Caco-2 (cell line): ENCODE data around the gene MMP12. TPM values are rescaled to one million over a fixed set of nuclear protein-coding genes. Genes with fewer than 3 reads are reported as not detected.
"Not testable (repeated sequence)": the region's sequence is repeated elsewhere in the genome, so short reads cannot be mapped to it uniquely, and the experiment has no call there.

Experiments
- BruUV-seq: library from RNA; stranded (reverse); fragments of 400-500 nt; replicated peaks from 2 replicates; lab custom pipeline; 2021; lab: Mats Ljungman, UMichigan
- CTCF ChIA-PET: fragments of 300-600 bp; sonication (Branson Sonifier 250); formaldehyde crosslinking; loops from one replicate; lab custom pipeline; 2022; ENCODE audit warnings: antibody characterized with exemption; lab: Charles Lee
- POLR2A ChIA-PET: fragments of 300-600 bp; sonication (Branson Sonifier 250); formaldehyde crosslinking; loops from one replicate; lab custom pipeline; 2022; ENCODE audit warnings: antibody characterized with exemption; lab: Charles Lee
- DNase-seq, 2 experiments: peaks; one replicate each; pipeline versions ENCODE4 v3.0.0 to v3.0.0-alpha.2; 2020 to 2022
- H3K27me3 ChIP-seq: replicated peaks from 2 replicates; pipeline ENCODE4 v1.6.0; 2011; ENCODE audit warnings: low read length; ENCODE audit not compliant: control insufficient read depth, insufficient read depth
- H3K36me3 ChIP-seq: 2 replicates; pipeline ENCODE4 v1.5.1; 2011; ENCODE audit warnings: low read length; ENCODE audit not compliant: control insufficient read depth, insufficient read depth
- H3K4me1 ChIP-seq: fragments of 250-450 bp; sonication (Bioruptor Pico); 2 replicates; pipeline ENCODE4 v1.5.1; 2020; ENCODE audit warnings: mild to moderate bottlenecking
- H3K4me3 ChIP-seq: 2 replicates; pipeline ENCODE4 v1.5.1; 2011; ENCODE audit warnings: low read depth, mild to moderate bottlenecking, control low read depth, low read length
- H3K9me3 ChIP-seq: fragments of 250-450 bp; sonication (Bioruptor Pico); 2 replicates; pipeline ENCODE4 v1.5.1; 2020; ENCODE audit warnings: mild to moderate bottlenecking, moderate library complexity
- H3K27ac Mint-ChIP-seq: one replicate; pipeline ENCODE4 v1.8.0; 2022; ENCODE audit warnings: mixed read lengths; ENCODE audit not compliant: unreplicated experiment
- H3K27me3 Mint-ChIP-seq: one replicate; pipeline ENCODE4 v1.8.0; 2022; ENCODE audit warnings: mixed read lengths; ENCODE audit not compliant: insufficient read depth, unreplicated experiment
- H3K36me3 Mint-ChIP-seq: one replicate; pipeline ENCODE4 v1.8.0; 2022; ENCODE audit warnings: mild to moderate bottlenecking, mixed read lengths; ENCODE audit not compliant: insufficient read depth, unreplicated experiment
- H3K4me1 Mint-ChIP-seq: one replicate; pipeline ENCODE4 v1.8.0; 2022; ENCODE audit warnings: low read depth, mixed read lengths; ENCODE audit not compliant: unreplicated experiment
- H3K4me3 Mint-ChIP-seq: one replicate; pipeline ENCODE4 v1.8.0; 2022; ENCODE audit warnings: mild to moderate bottlenecking, moderate library complexity, mixed read lengths; ENCODE audit not compliant: unreplicated experiment
- H3K9me3 Mint-ChIP-seq: one replicate; pipeline ENCODE4 v1.8.0; 2022; ENCODE audit warnings: mixed read lengths; ENCODE audit not compliant: unreplicated experiment
- intact Hi-C: fragments of 100-400 bp; cut with micrococcal nuclease; formaldehyde crosslinking; loops from one replicate; pipeline ENCODE4 v1.10.0; 2022; ENCODE audit not compliant: unreplicated experiment
- total RNA-seq: library from RNA; stranded (reverse); gene quantifications from 2 replicates; pipeline ENCODE4 v1.2.3, GENCODE V29; 2022
- TF ChIP-seq, protein P1 (sequence below), 2 experiments: fragments of 200-600 bp in 1 of 2; IDR thresholded peaks; 1 replicate in 1 of 2; 2 replicates in 1 of 2; pipeline versions ENCODE4 v1.5.1 to v1.8.0; 2011 to 2022; ENCODE audit warnings: antibody characterized with exemption in 1 of 2, control low read depth in 1 of 2, inconsistent platforms in 1 of 2, low read depth in 1 of 2, low read length in 1 of 2, mild to moderate bottlenecking in 1 of 2, moderate library complexity in 1 of 2; ENCODE audit not compliant: insufficient read depth in 1 of 2, severe bottlenecking in 1 of 2, unreplicated experiment in 1 of 2

Gene MMP12
- total RNA-seq, 1 experiment from 2014 or later, result not detected

DNA sequence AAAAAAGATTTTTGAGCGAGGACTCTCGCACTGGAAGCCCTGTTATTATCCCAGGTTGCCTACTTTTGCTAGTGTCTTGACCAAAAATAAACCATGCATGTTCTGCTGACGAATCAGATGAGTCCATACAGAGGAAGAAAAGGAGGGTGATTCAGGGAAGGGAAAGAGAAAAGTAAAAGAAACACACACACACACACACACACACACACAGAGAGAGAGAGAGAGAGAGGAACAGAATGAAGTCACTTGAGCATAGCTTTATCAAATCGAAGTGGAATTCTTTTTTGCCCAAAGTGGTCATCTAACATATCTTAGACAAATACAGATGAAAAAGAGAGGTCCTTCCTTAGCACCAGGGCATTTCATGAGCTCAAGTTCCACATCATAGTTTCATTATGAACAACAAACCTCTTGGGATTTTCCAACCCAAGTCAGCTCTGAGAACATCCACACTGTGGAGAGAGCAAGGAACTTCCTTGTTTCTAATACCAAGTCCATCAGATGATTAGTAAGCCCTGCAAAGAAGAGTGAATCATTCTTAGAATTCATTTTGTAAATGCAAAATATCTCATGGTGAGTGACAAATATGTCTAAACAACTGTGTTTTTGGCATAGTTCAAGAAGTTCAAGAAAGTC lies 7.7 kb upstream of the MMP12 start:
- no TSS peak for BruUV-seq
- Histone ChIP-seq H3K27me3 (no peaks in the 10 kb centered on the region), H3K4me1 (no peaks in the 10 kb centered on the region), H3K4me3 (no peak overlapping the region), H3K36me3 (no peaks in the 10 kb centered on the region), H3K9me3 (no peaks in the 10 kb centered on the region)
- POLR2A ChIA-PET, result no interaction called here
- TF ChIP-seq, protein P1, sequence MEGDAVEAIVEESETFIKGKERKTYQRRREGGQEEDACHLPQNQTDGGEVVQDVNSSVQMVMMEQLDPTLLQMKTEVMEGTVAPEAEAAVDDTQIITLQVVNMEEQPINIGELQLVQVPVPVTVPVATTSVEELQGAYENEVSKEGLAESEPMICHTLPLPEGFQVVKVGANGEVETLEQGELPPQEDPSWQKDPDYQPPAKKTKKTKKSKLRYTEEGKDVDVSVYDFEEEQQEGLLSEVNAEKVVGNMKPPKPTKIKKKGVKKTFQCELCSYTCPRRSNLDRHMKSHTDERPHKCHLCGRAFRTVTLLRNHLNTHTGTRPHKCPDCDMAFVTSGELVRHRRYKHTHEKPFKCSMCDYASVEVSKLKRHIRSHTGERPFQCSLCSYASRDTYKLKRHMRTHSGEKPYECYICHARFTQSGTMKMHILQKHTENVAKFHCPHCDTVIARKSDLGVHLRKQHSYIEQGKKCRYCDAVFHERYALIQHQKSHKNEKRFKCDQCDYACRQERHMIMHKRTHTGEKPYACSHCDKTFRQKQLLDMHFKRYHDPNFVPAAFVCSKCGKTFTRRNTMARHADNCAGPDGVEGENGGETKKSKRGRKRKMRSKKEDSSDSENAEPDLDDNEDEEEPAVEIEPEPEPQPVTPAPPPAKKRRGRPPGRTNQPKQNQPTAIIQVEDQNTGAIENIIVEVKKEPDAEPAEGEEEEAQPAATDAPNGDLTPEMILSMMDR (IDR thresholded peaks at IDR 0.05; ENCODE audit: insufficient read depth in 1 of 2, low read depth in 1 of 2, low read length in 1 of 2, severe bottlenecking in 1 of 2, unreplicated experiment in 1 of 2), result no peak
- no peak for DNase-seq
- Mint-ChIP-seq H3K9me3 (no peaks in the 10 kb centered on the region), H3K4me1 (no peaks in the 10 kb centered on the region), H3K36me3 (no peaks in the 10 kb centered on the region), H3K4me3 (no peak overlapping the region), H3K27me3 (no peaks in the 10 kb centered on the region), H3K27ac (no peak overlapping the region)
- CTCF ChIA-PET, result no interaction called here
- intact Hi-C loops, result no loop called here

DNA sequence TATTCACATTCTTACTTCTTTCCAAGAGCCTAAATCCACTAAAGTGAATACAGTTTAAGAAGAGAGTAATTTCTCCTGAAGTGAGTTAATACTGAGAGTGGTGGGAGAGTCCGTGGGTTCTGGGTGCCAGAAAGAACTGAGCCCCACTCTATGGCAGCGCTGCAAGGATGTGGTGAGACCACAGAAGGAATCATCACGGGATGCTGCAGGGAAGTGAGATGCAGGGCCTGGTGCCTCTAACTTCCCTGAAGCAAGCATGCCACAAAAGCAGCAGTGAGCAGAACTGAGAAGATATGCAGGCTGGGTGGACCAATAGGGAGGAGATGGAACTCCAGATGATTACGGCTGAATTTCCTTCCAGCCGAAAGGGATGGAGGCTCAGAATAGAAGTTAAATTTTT lies 5.0 kb upstream of the MMP12 start:
- no TSS peak for BruUV-seq
- intact Hi-C loops, result no loop called here
- TF ChIP-seq, protein P1 (IDR thresholded peaks at IDR 0.05; ENCODE audit: insufficient read depth in 1 of 2, low read depth in 1 of 2, low read length in 1 of 2, severe bottlenecking in 1 of 2, unreplicated experiment in 1 of 2), result no peak
- Histone ChIP-seq H3K36me3 (no peaks in the 10 kb centered on the region), H3K27me3 (no peaks in the 10 kb centered on the region), H3K9me3 (no peaks in the 10 kb centered on the region), H3K4me1 (no peaks in the 10 kb centered on the region), H3K4me3 (no peak overlapping the region)
- ChIA-PET CTCF (no interaction called here), POLR2A (no interaction called here)
- Mint-ChIP-seq H3K4me1 (no peaks in the 10 kb centered on the region), H3K4me3 (no peak overlapping the region), H3K9me3 (no peaks in the 10 kb centered on the region), H3K36me3 (no peaks in the 10 kb centered on the region), H3K27me3 (no peaks in the 10 kb centered on the region), H3K27ac (no peak overlapping the region)
- DNase-seq, result no peak

GRCh38 chr11:102878595-102878994 lies 3.8 kb upstream of the MMP12 start:
- no TSS peak for BruUV-seq
- ChIA-PET POLR2A (no interaction called here), CTCF (no interaction called here)
- no peaks in the 10 kb centered on the region for H3K9me3 ChIP-seq
- H3K27me3 ChIP-seq, result no peaks in the 10 kb centered on the region
- no peak for DNase-seq
- no peak overlapping the region for H3K4me3 Mint-ChIP-seq
- no peaks in the 10 kb centered on the region for H3K9me3 Mint-ChIP-seq
- H3K36me3 ChIP-seq, result no peaks in the 10 kb centered on the region
- TF ChIP-seq, protein P1 (IDR thresholded peaks at IDR 0.05; ENCODE audit: insufficient read depth in 1 of 2, low read depth in 1 of 2, low read length in 1 of 2, severe bottlenecking in 1 of 2, unreplicated experiment in 1 of 2), result no peak
- H3K27ac Mint-ChIP-seq, result no peak overlapping the region
- no peaks in the 10 kb centered on the region for H3K36me3 Mint-ChIP-seq
- no peaks in the 10 kb centered on the region for H3K4me1 Mint-ChIP-seq
- H3K4me1 ChIP-seq, result no peaks in the 10 kb centered on the region
- no peaks in the 10 kb centered on the region for H3K27me3 Mint-ChIP-seq
- no peak overlapping the region for H3K4me3 ChIP-seq
- intact Hi-C loops, result no loop called here

GRCh38 chr11:102869354-102869964 lies 5.3 kb downstream of the MMP12 start:
- H3K9me3 Mint-ChIP-seq, POLR2A ChIA-PET, H3K27ac Mint-ChIP-seq, H3K27me3 ChIP-seq, intact Hi-C loops, BruUV-seq, H3K4me1 ChIP-seq, CTCF ChIA-PET, H3K27me3 Mint-ChIP-seq, H3K4me3 Mint-ChIP-seq, DNase-seq, H3K36me3 Mint-ChIP-seq, H3K9me3 ChIP-seq, H3K4me3 ChIP-seq, H3K4me1 Mint-ChIP-seq, H3K36me3 ChIP-seq: not testable (repeated sequence)
